HepG2 (cell line): Measurements from ENCODE around the gene APOM. TPM values are rescaled to one million over a fixed set of nuclear protein-coding genes. Genes with fewer than 3 reads are reported as not detected.

Experiments
- BRD4 ChIP-seq: sonication (generic); formaldehyde crosslinking; IDR thresholded peaks from 2 replicates; pipeline ENCODE4 v1.4.0; 2020; ENCODE audit warnings: missing genetic modification reagents
- CBX5 ChIP-seq: sonication (generic); formaldehyde crosslinking; IDR thresholded peaks from 2 replicates; pipeline ENCODE4 v1.4.0; 2020; ENCODE audit warnings: missing genetic modification reagents, borderline replicate concordance
- FLYWCH1 ChIP-seq: sonication (generic); formaldehyde crosslinking; IDR thresholded peaks from 2 replicates; pipeline ENCODE4 v1.8.1; 2023; ENCODE audit warnings: mild to moderate bottlenecking, missing genetic modification reagents
- GTF2F1 ChIP-seq: fragments of 150-350 bp; IDR thresholded peaks from 2 replicates; pipeline ENCODE4 v1.6.1; 2014; ENCODE audit warnings: low read length
- HDAC1 ChIP-seq: sonication (generic); formaldehyde crosslinking; IDR thresholded peaks from 2 replicates; pipeline ENCODE4 v1.5.1; 2020; ENCODE audit warnings: mild to moderate bottlenecking, missing genetic modification reagents
- MAF1 ChIP-seq: sonication (generic); formaldehyde crosslinking; IDR thresholded peaks from 2 replicates; pipeline ENCODE4 v1.5.0; 2020; ENCODE audit warnings: missing genetic modification reagents, borderline replicate concordance
- MTERF4 ChIP-seq: sonication (generic); formaldehyde crosslinking; IDR thresholded peaks from 2 replicates; pipeline ENCODE4 v1.8.0; 2023; ENCODE audit warnings: mild to moderate bottlenecking, missing genetic modification reagents
- NFE2L1 ChIP-seq: sonication (generic); formaldehyde crosslinking; IDR thresholded peaks from 2 replicates; pipeline ENCODE4 v1.4.0; 2020; ENCODE audit warnings: missing genetic modification reagents, mild to moderate bottlenecking, borderline replicate concordance
- REL ChIP-seq: sonication (generic); formaldehyde crosslinking; conservative IDR thresholded peaks from 2 replicates; pipeline ENCODE4 v1.8.0; 2022; ENCODE audit warnings: mild to moderate bottlenecking, missing genetic modification reagents, moderate library complexity
- SMARCC2 ChIP-seq: fragments of 450-650 bp; IDR thresholded peaks from 2 replicates; pipeline ENCODE4 v1.6.1; 2017; ENCODE audit warnings: antibody characterized with exemption, mild to moderate bottlenecking
- SMYD3 ChIP-seq: sonication (generic); formaldehyde crosslinking; IDR thresholded peaks from 2 replicates; pipeline ENCODE4 v1.8.1; 2023; ENCODE audit warnings: mild to moderate bottlenecking, missing genetic modification reagents
- THAP11 ChIP-seq: IDR thresholded peaks from 2 replicates; pipeline ENCODE4 v1.6.1; 2016; ENCODE audit warnings: missing biosample characterization, missing genetic modification reagents
- ZBTB21 ChIP-seq: sonication (generic); formaldehyde crosslinking; IDR thresholded peaks from 2 replicates; pipeline ENCODE4 v1.4.0; 2020; ENCODE audit warnings: missing genetic modification reagents
- ZFAT ChIP-seq: sonication (generic); formaldehyde crosslinking; conservative IDR thresholded peaks from 2 replicates; pipeline ENCODE4 v1.8.1; 2023; ENCODE audit warnings: missing genetic modification reagents, inconsistent platforms
- ZFY ChIP-seq: sonication (generic); formaldehyde crosslinking; IDR thresholded peaks from 2 replicates; pipeline ENCODE4 v1.4.0; 2020; ENCODE audit warnings: missing genetic modification reagents
- ZNF230 ChIP-seq: sonication (generic); formaldehyde crosslinking; IDR thresholded peaks from 2 replicates; pipeline ENCODE4 v1.4.0; 2020; ENCODE audit warnings: mild to moderate bottlenecking, missing genetic modification reagents
- ZNF496 ChIP-seq: sonication (generic); formaldehyde crosslinking; IDR thresholded peaks from 2 replicates; pipeline ENCODE4 v1.8.1; 2023; ENCODE audit warnings: mild to moderate bottlenecking, moderate library complexity, missing genetic modification reagents; ENCODE audit not compliant: insufficient replicate concordance
- ZNF510 ChIP-seq: sonication (generic); formaldehyde crosslinking; IDR thresholded peaks from 2 replicates; pipeline ENCODE4 v1.4.0; 2020; ENCODE audit warnings: low read depth, mild to moderate bottlenecking, missing genetic modification reagents
- ZNF740 ChIP-seq: sonication (generic); formaldehyde crosslinking; IDR thresholded peaks from 2 replicates; pipeline ENCODE4 v1.4.0; 2020; ENCODE audit warnings: missing genetic modification reagents
- ZNF883 ChIP-seq: sonication (generic); formaldehyde crosslinking; IDR thresholded peaks from 2 replicates; pipeline ENCODE4 v1.5.1; 2020; ENCODE audit warnings: mild to moderate bottlenecking, missing genetic modification reagents; ENCODE audit errors: not compliant biosample characterization
- polyA plus RNA-seq, 8 experiments: library from polyadenylated mRNA; depleted of rRNA in 3 of 8; stranded (reverse) in 7 of 8; unstranded in 1 of 8; fragments of >200 nt; fragmentation: Illumina TruSeq in 4 of 8; extraction: Trizol in 4 of 8; gene quantifications; 2 replicates each; pipeline versions ENCODE4 v1.2.1 to v1.2.3, GENCODE V29; 2011 to 2016; ENCODE audit warnings: low read depth in 4 of 8, missing spikeins in 1 of 8, mixed read lengths in 1 of 8; ENCODE audit not compliant: insufficient read depth in 1 of 8
- total RNA-seq, 5 experiments: library from RNA; depleted of rRNA; stranded (reverse); fragments of >200 nt; fragmentation: Illumina TruSeq; extraction: Trizol; gene quantifications; 2 replicates each; pipeline ENCODE4 v1.2.3, GENCODE V29; 2016; ENCODE audit warnings: low read depth in 1 of 5
- TF ChIP-seq, protein P1 (sequence below): sonication (generic); formaldehyde crosslinking; IDR thresholded peaks from 2 replicates; pipeline ENCODE4 v1.5.0; 2020; ENCODE audit warnings: mild to moderate bottlenecking, missing genetic modification reagents
- TF ChIP-seq, protein P2 (sequence below): sonication (generic); formaldehyde crosslinking; IDR thresholded peaks from 2 replicates; pipeline ENCODE4; 2020; ENCODE audit warnings: missing genetic modification reagents, mild to moderate bottlenecking, borderline replicate concordance

APOM gene
- total and polyA plus RNA-seq, 2 of the 13 experiments (the other 11 are each of a cell fraction or from before 2014, with no cell fraction given), result 98.2 to 1,140 TPM

- no peak for TF ChIP-seq MAF1
- no peak for TF ChIP-seq ZFAT (CRISPR knock-in tag)
- TF ChIP-seq ZNF883 (CRISPR knock-in tag), result peak; percentile 19
- no peak; the same call in 1 of the 2 replicates for TF ChIP-seq BRD4
- TF ChIP-seq, protein P1, sequence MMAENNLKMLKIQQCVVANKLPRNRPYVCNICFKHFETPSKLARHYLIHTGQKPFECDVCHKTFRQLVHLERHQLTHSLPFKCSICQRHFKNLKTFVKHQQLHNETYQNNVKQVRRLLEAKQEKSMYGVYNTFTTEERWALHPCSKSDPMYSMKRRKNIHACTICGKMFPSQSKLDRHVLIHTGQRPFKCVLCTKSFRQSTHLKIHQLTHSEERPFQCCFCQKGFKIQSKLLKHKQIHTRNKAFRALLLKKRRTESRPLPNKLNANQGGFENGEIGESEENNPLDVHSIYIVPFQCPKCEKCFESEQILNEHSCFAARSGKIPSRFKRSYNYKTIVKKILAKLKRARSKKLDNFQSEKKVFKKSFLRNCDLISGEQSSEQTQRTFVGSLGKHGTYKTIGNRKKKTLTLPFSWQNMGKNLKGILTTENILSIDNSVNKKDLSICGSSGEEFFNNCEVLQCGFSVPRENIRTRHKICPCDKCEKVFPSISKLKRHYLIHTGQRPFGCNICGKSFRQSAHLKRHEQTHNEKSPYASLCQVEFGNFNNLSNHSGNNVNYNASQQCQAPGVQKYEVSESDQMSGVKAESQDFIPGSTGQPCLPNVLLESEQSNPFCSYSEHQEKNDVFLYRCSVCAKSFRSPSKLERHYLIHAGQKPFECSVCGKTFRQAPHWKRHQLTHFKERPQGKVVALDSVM, result no peak
- TF ChIP-seq ZNF740 (CRISPR knock-in tag), result no peak; the same call in 1 of the 2 replicates
- TF ChIP-seq ZBTB21 (CRISPR knock-in tag), result peak; percentile 17; the same call in 1 of the 2 replicates
- no peak for TF ChIP-seq FLYWCH1 (CRISPR knock-in tag)
- TF ChIP-seq NFE2L1 (CRISPR knock-in tag), result peak; percentile 72; the same call in 1 of the 2 replicates
- TF ChIP-seq ZNF496, result no peak
- TF ChIP-seq SMYD3 (CRISPR knock-in tag), result peak; percentile 97
- TF ChIP-seq ZFY (CRISPR knock-in tag), result peak; percentile 88
- no peak for TF ChIP-seq MTERF4 (CRISPR knock-in tag)
- TF ChIP-seq, protein P2, sequence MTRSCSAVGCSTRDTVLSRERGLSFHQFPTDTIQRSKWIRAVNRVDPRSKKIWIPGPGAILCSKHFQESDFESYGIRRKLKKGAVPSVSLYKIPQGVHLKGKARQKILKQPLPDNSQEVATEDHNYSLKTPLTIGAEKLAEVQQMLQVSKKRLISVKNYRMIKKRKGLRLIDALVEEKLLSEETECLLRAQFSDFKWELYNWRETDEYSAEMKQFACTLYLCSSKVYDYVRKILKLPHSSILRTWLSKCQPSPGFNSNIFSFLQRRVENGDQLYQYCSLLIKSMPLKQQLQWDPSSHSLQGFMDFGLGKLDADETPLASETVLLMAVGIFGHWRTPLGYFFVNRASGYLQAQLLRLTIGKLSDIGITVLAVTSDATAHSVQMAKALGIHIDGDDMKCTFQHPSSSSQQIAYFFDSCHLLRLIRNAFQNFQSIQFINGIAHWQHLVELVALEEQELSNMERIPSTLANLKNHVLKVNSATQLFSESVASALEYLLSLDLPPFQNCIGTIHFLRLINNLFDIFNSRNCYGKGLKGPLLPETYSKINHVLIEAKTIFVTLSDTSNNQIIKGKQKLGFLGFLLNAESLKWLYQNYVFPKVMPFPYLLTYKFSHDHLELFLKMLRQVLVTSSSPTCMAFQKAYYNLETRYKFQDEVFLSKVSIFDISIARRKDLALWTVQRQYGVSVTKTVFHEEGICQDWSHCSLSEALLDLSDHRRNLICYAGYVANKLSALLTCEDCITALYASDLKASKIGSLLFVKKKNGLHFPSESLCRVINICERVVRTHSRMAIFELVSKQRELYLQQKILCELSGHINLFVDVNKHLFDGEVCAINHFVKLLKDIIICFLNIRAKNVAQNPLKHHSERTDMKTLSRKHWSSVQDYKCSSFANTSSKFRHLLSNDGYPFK (CRISPR knock-in tag), result peak; percentile 81
- TF ChIP-seq REL (CRISPR knock-in tag), result no peak; the same call in 1 of the 2 replicates
- peak; percentile 69 for TF ChIP-seq ZNF510 (CRISPR knock-in tag)
- TF ChIP-seq ZNF230, result peak; percentile 77; the same call in 1 of the 2 replicates
- no peak for TF ChIP-seq SMARCC2
- peak; percentile 99 for TF ChIP-seq THAP11
- TF ChIP-seq GTF2F1, result no peak
- TF ChIP-seq CBX5 (CRISPR knock-in tag), result peak; percentile 11
- peak; percentile 75 for TF ChIP-seq HDAC1
Measured at GRCh38 chr6:31665501-31666336, 10.0 kb downstream of the APOM start, which contains the start of gene CSNK2B (continued).
